ENCODE results near the gene PROKR2. TPM values are rescaled to one million over a fixed set of nuclear protein-coding genes. Genes with fewer than 3 reads are reported as not detected.

PROKR2 gene
- polyA plus RNA-seq, 1 donor (not counting 4 experiments of a cell fraction or from before 2014, with no cell fraction given) = not detected

DNA sequence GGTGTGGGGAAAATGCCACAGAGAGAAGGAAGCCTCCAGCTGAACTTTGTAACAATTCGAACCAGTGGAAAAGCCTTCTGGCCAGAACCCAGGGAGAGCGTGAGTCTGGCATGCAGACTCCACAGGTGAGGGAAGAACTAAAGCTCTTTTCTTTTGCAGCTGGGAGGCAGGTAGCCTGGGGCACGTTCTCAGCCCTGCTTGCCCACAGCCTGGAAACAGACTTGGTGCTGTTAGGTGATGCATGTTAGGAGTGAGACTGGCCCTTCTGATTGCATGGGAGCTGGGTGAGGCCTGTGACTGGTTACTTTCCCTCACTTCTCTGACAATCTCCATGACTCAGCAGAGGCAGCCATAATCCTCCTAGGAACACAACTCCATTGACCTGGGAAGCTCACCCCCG lies 34.2 kb downstream of the PROKR2 start:
- Histone ChIP-seq H3K4me1 (ENCODE audit: control insufficient read depth, extremely low read depth, insufficient read depth, low read length) (no peaks in the 10 kb centered on the region), H3K4me3 (ENCODE audit: control insufficient read depth in 2 of 3, extremely low read depth in 1 of 3, insufficient read depth in 2 of 3, low read depth in 1 of 3, low read length in 3 of 3) (no peak overlapping the region), H3K27me3 (ENCODE audit: control insufficient read depth, extremely low read depth, insufficient read depth, low read length) (no peaks in the 10 kb centered on the region), H4K20me1 (ENCODE audit: control insufficient read depth, extremely low read depth, insufficient read depth, low read length) (no peaks in the 10 kb centered on the region), H3K36me3 (ENCODE audit: control insufficient read depth in 2 of 2, extremely low read depth in 1 of 2, insufficient read depth in 2 of 2, low read length in 2 of 2) (no peaks in the 10 kb centered on the region), H2AFZ (ENCODE audit: control insufficient read depth, low read length) (no peak overlapping the region), H3K79me2 (ENCODE audit: control insufficient read depth, insufficient read depth, low read length) (no peaks in the 10 kb centered on the region), H3K9ac (ENCODE audit: control insufficient read depth, extremely low read depth, insufficient read depth, low read length) (no peak overlapping the region), H3K9me3 (ENCODE audit: control insufficient read depth, low read depth, low read length) (no peaks in the 10 kb centered on the region), H3K27ac (ENCODE audit: control insufficient read depth, insufficient read depth, low read length) (no peak overlapping the region), H3K9me1 (ENCODE audit: control insufficient read depth, extremely low read depth, insufficient read depth, low read length) (no peaks in the 10 kb centered on the region), H3K4me2 (ENCODE audit: control insufficient read depth, extremely low read depth, insufficient read depth, low read depth, low read length) (no peak overlapping the region)
- DNase-seq (ENCODE audit: low read depth, low spot score) (no peak), FAIRE-seq (no peak)
- no peak for TF ChIP-seq EZH2 (IDR thresholded peaks at IDR 0.05; ENCODE audit: low read length)
- TF ChIP-seq, protein P1, sequence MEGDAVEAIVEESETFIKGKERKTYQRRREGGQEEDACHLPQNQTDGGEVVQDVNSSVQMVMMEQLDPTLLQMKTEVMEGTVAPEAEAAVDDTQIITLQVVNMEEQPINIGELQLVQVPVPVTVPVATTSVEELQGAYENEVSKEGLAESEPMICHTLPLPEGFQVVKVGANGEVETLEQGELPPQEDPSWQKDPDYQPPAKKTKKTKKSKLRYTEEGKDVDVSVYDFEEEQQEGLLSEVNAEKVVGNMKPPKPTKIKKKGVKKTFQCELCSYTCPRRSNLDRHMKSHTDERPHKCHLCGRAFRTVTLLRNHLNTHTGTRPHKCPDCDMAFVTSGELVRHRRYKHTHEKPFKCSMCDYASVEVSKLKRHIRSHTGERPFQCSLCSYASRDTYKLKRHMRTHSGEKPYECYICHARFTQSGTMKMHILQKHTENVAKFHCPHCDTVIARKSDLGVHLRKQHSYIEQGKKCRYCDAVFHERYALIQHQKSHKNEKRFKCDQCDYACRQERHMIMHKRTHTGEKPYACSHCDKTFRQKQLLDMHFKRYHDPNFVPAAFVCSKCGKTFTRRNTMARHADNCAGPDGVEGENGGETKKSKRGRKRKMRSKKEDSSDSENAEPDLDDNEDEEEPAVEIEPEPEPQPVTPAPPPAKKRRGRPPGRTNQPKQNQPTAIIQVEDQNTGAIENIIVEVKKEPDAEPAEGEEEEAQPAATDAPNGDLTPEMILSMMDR (optimal IDR thresholded peaks at IDR 0.05 in 1 of 3, IDR thresholded peaks at IDR 0.05 in 1 of 3, conservative IDR thresholded peaks at IDR 0.05 in 1 of 3; ENCODE audit: extremely low read depth in 1 of 3, insufficient read depth in 2 of 3, low read length in 3 of 3) = no peak
- dilution Hi-C loops (cut with MboI; ENCODE audit: extremely low pct_ligation_motif_present, low sequenced_read_pairs) = no loop called here

- DNase-seq (ENCODE audit: low read depth, low spot score) (no peak), FAIRE-seq (no peak)
- dilution Hi-C loops (cut with MboI; ENCODE audit: extremely low pct_ligation_motif_present, low sequenced_read_pairs) = no loop called here
- Histone ChIP-seq H3K9me3 (ENCODE audit: control insufficient read depth, low read depth, low read length) (no peaks in the 10 kb centered on the region), H3K27me3 (ENCODE audit: control insufficient read depth, extremely low read depth, insufficient read depth, low read length) (no peaks in the 10 kb centered on the region), H3K4me1 (ENCODE audit: control insufficient read depth, extremely low read depth, insufficient read depth, low read length) (no peaks in the 10 kb centered on the region), H3K36me3 (ENCODE audit: control insufficient read depth in 2 of 2, extremely low read depth in 1 of 2, insufficient read depth in 2 of 2, low read length in 2 of 2) (no peaks in the 10 kb centered on the region), H3K4me3 (ENCODE audit: control insufficient read depth in 2 of 3, extremely low read depth in 1 of 3, insufficient read depth in 2 of 3, low read depth in 1 of 3, low read length in 3 of 3) (no peak overlapping the region), H4K20me1 (ENCODE audit: control insufficient read depth, extremely low read depth, insufficient read depth, low read length) (no peaks in the 10 kb centered on the region), H2AFZ (ENCODE audit: control insufficient read depth, low read length) (no peak overlapping the region), H3K4me2 (ENCODE audit: control insufficient read depth, extremely low read depth, insufficient read depth, low read depth, low read length) (no peak overlapping the region), H3K27ac (ENCODE audit: control insufficient read depth, insufficient read depth, low read length) (no peak overlapping the region), H3K9ac (ENCODE audit: control insufficient read depth, extremely low read depth, insufficient read depth, low read length) (no peak overlapping the region), H3K9me1 (ENCODE audit: control insufficient read depth, extremely low read depth, insufficient read depth, low read length) (no peaks in the 10 kb centered on the region), H3K79me2 (ENCODE audit: control insufficient read depth, insufficient read depth, low read length) (no peaks in the 10 kb centered on the region)
- TF ChIP-seq, protein P1 (optimal IDR thresholded peaks at IDR 0.05 in 1 of 3, IDR thresholded peaks at IDR 0.05 in 1 of 3, conservative IDR thresholded peaks at IDR 0.05 in 1 of 3; ENCODE audit: extremely low read depth in 1 of 3, insufficient read depth in 2 of 3, low read length in 3 of 3) = no peak
- TF ChIP-seq EZH2 (IDR thresholded peaks at IDR 0.05; ENCODE audit: low read length) = no peak
These were observed 37.1 kb downstream of the PROKR2 start for GRCh38 chr20:5279661-5280060.
